Mesenchymal stem cell (in vitro differentiated cells and primary cell): ENCODE results near the gene LIPG.

ENCODE experiments used
- DNase-seq: peaks from one replicate; pipeline ENCODE4 v3.0.0-alpha.2; 2013
- H2AFZ ChIP-seq: one replicate; pipeline ENCODE4 v1.6.1; 2013; ENCODE audit warnings: low read depth, mild to moderate bottlenecking, control low read depth, inconsistent platforms, low read length, moderate library complexity
- H2AK5ac ChIP-seq: 2 replicates; pipeline ENCODE4 v1.6.1; 2013; ENCODE audit warnings: low read length, moderate library complexity, mild to moderate bottlenecking, inconsistent platforms; ENCODE audit not compliant: severe bottlenecking
- H2BK120ac ChIP-seq: one replicate; pipeline ENCODE4 v1.6.1; 2013; ENCODE audit warnings: low read depth, mild to moderate bottlenecking, inconsistent platforms, low read length, moderate library complexity
- H2BK12ac ChIP-seq, 2 experiments: one replicate each; pipeline ENCODE4 v1.6.1; 2013; ENCODE audit warnings: inconsistent platforms in 2 of 2, low read length in 2 of 2, mild to moderate bottlenecking in 2 of 2, moderate library complexity in 2 of 2, control low read depth in 1 of 2
- H2BK15ac ChIP-seq: one replicate; pipeline ENCODE4 v1.6.1; 2013; ENCODE audit warnings: mild to moderate bottlenecking, low read depth, inconsistent platforms; ENCODE audit not compliant: poor library complexity, severe bottlenecking
- H2BK5ac ChIP-seq: 2 replicates; pipeline ENCODE4 v1.6.1; 2013; ENCODE audit warnings: low read depth, mild to moderate bottlenecking, low read length, control low read depth, inconsistent platforms; ENCODE audit not compliant: poor library complexity, severe bottlenecking
- H3K14ac ChIP-seq, 2 experiments: one replicate each; pipeline ENCODE4 v1.6.1; 2013; ENCODE audit warnings: inconsistent platforms in 2 of 2, low read length in 2 of 2, control low read depth in 1 of 2, mild to moderate bottlenecking in 1 of 2, moderate library complexity in 1 of 2
- H3K18ac ChIP-seq, 2 experiments: one replicate each; pipeline ENCODE4 v1.6.1; 2013; ENCODE audit warnings: inconsistent platforms in 2 of 2, low read length in 2 of 2, control low read depth in 1 of 2, low read depth in 1 of 2, mild to moderate bottlenecking in 1 of 2
- H3K23ac ChIP-seq, 2 experiments: one replicate each; pipeline ENCODE4 v1.6.1; 2013; ENCODE audit warnings: inconsistent platforms in 2 of 2, low read length in 2 of 2, mild to moderate bottlenecking in 2 of 2, moderate library complexity in 2 of 2, control low read depth in 1 of 2
- H3K27ac ChIP-seq: 2 replicates; pipeline ENCODE4 v1.5.1; 2013; ENCODE audit warnings: mild to moderate bottlenecking, moderate library complexity, low read length, control low read depth, inconsistent platforms; ENCODE audit not compliant: poor library complexity, severe bottlenecking
- H3K27me3 ChIP-seq, 2 experiments: 2 replicates each; pipeline versions ENCODE4 v1.6.1 to v1.7.0; 2013; ENCODE audit warnings: low read length in 2 of 2, mild to moderate bottlenecking in 2 of 2, moderate library complexity in 2 of 2, control low read depth in 1 of 2, inconsistent platforms in 1 of 2; ENCODE audit not compliant: control insufficient read depth in 1 of 2, insufficient read depth in 1 of 2
- H3K36me3 ChIP-seq, 2 experiments: 2 replicates each; pipeline versions ENCODE4 v1.6.1 to v1.7.0; 2013; ENCODE audit warnings: low read length in 2 of 2, control low read depth in 1 of 2, inconsistent platforms in 1 of 2, low read depth in 1 of 2, mild to moderate bottlenecking in 1 of 2; ENCODE audit not compliant: insufficient read depth in 2 of 2, control insufficient read depth in 1 of 2
- H3K4ac ChIP-seq, 2 experiments: one replicate each; pipeline ENCODE4 v1.6.1; 2013; ENCODE audit warnings: inconsistent platforms in 2 of 2, low read length in 2 of 2, mild to moderate bottlenecking in 2 of 2, moderate library complexity in 2 of 2, control low read depth in 1 of 2, low read depth in 1 of 2
- H3K4me1 ChIP-seq: 2 replicates; pipeline ENCODE4 v1.6.1; 2013; ENCODE audit warnings: low read depth, low read length, control low read depth; ENCODE audit not compliant: control insufficient read depth, insufficient read depth
- H3K4me2 ChIP-seq: 2 replicates; pipeline ENCODE4 v1.6.1; 2013; ENCODE audit warnings: low read length, mild to moderate bottlenecking, inconsistent platforms; ENCODE audit not compliant: poor library complexity, severe bottlenecking
- H3K4me3 ChIP-seq, 2 experiments: 2 replicates each; pipeline versions ENCODE4 v1.5.1 to v1.7.0; 2013; ENCODE audit warnings: low read length in 2 of 2, mild to moderate bottlenecking in 2 of 2, control low read depth in 1 of 2, low read depth in 1 of 2; ENCODE audit not compliant: insufficient read depth in 1 of 2
- H3K79me1 ChIP-seq: replicated peaks from 2 replicates; pipeline ENCODE4 v1.6.1; 2013; ENCODE audit warnings: mild to moderate bottlenecking, control low read depth, low read length, inconsistent platforms; ENCODE audit not compliant: poor library complexity, severe bottlenecking
- H3K9ac ChIP-seq: 2 replicates; pipeline ENCODE4 v1.7.0; 2013; ENCODE audit warnings: mild to moderate bottlenecking, low read length, moderate library complexity
- H3K9me3 ChIP-seq: 2 replicates; pipeline ENCODE4 v1.7.0; 2013; ENCODE audit warnings: mild to moderate bottlenecking, low read length; ENCODE audit not compliant: control insufficient read depth
- H4K8ac ChIP-seq: one replicate; pipeline ENCODE4 v1.6.1; 2013; ENCODE audit warnings: inconsistent platforms, mild to moderate bottlenecking, low read length, moderate library complexity
- H4K91ac ChIP-seq: one replicate; pipeline ENCODE4 v1.6.1; 2013; ENCODE audit warnings: mild to moderate bottlenecking, low read length, inconsistent platforms
- WGBS: methylation state at CpG from one replicate; pipeline ENCODE4 v1.1.7; 2013; ENCODE audit warnings: mixed read lengths; 5-methylcytosine and 5-hydroxymethylcytosine counted together

Gene LIPG

GRCh38 chr18:49590608-49591007 lies 28.8 kb downstream of the LIPG start:
- Histone ChIP-seq H3K36me3 (peaks cover 0 to 26% of the 10 kb centered on the region in 2 experiments), H3K4ac (no peak overlapping the region), H3K23ac (no peak overlapping the region), H2BK5ac (no peak overlapping the region), H3K4me1 (peaks cover 2% of the 10 kb centered on the region), H3K27ac (no peak overlapping the region), H2BK12ac (no peak overlapping the region), H3K9me3 (no peaks in the 10 kb centered on the region), H3K14ac (no peak overlapping the region), H3K79me1 (no peaks in the 10 kb centered on the region), H2BK120ac (no peak overlapping the region), H3K4me3 (no peak overlapping the region), H2BK15ac (no peak overlapping the region), H2AFZ (no peak overlapping the region), H3K9ac (no peak overlapping the region), H4K91ac (no peak overlapping the region), H3K27me3 (no peaks in the 10 kb centered on the region), H4K8ac (no peak overlapping the region), H3K18ac (no peak overlapping the region), H2AK5ac (no peak overlapping the region), H3K4me2 (no peak overlapping the region)
- WGBS, result 93% methylated on average over 10 of the region's 10 CpGs
- no peak for DNase-seq

- Histone ChIP-seq H2AFZ (no peak overlapping the region), H2BK15ac (no peak overlapping the region), H3K18ac (no peak overlapping the region), H3K27ac (no peak overlapping the region), H3K79me1 (no peaks in the 10 kb centered on the region), H3K4me1 (peaks cover 2% of the 10 kb centered on the region), H3K23ac (no peak overlapping the region), H2AK5ac (no peak overlapping the region), H4K91ac (no peak overlapping the region), H3K14ac (no peak overlapping the region), H3K4me2 (no peak overlapping the region), H2BK120ac (no peak overlapping the region), H3K27me3 (no peaks in the 10 kb centered on the region), H2BK12ac (no peak overlapping the region), H3K9ac (no peak overlapping the region), H3K4me3 (no peak overlapping the region), H2BK5ac (no peak overlapping the region), H3K9me3 (no peaks in the 10 kb centered on the region), H4K8ac (no peak overlapping the region), H3K4ac (no peak overlapping the region), H3K36me3 (peaks cover 0 to 26% of the 10 kb centered on the region in 2 experiments)
- DNase-seq, result no peak
- WGBS, result 94% methylated on average over 2 of the region's 3 CpGs
Measured at GRCh38 chr18:49591271-49591670, 29.4 kb downstream of the LIPG start.

GRCh38 chr18:49591775-49592174 lies 29.9 kb downstream of the LIPG start:
- Histone ChIP-seq H2BK5ac (no peak overlapping the region), H2BK12ac (no peak overlapping the region), H3K4me2 (no peak overlapping the region), H3K23ac (no peak overlapping the region), H2BK120ac (no peak overlapping the region), H3K79me1 (no peaks in the 10 kb centered on the region), H3K4ac (no peak overlapping the region), H4K8ac (no peak overlapping the region), H3K18ac (no peak overlapping the region), H3K36me3 (peaks cover 0 to 26% of the 10 kb centered on the region in 2 experiments), H3K27me3 (peaks cover 0 to 2% of the 10 kb centered on the region in 2 experiments), H2AFZ (no peak overlapping the region), H3K27ac (no peak overlapping the region), H4K91ac (no peak overlapping the region), H3K9me3 (no peaks in the 10 kb centered on the region), H3K14ac (no peak overlapping the region), H2AK5ac (no peak overlapping the region), H3K4me1 (peaks cover 2% of the 10 kb centered on the region), H3K4me3 (no peak overlapping the region), H2BK15ac (no peak overlapping the region), H3K9ac (no peak overlapping the region)
- no peak for DNase-seq
- WGBS, result 94% methylated on average over 3 of the region's 4 CpGs

DNA sequence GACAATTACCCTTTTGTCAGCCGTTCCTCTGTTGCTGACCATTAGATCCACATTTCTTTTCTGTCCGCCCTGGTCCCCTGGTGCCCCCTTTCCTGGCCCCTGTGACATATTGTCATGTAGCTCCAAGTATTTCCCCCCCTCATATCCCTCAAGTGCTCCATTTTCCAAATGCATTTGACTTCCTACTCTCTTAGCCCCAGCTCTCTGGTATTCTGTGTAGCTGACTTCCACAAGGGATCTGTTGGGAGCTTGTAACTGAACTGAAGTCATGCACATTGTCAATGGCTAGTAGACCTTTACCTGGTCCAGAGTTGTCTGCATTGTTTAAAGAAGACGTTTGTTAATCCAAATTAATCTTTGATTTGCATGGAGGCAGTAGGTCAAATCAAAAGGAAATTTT lies 34.8 kb downstream of the LIPG start:
- no peaks in the 10 kb centered on the region for H3K36me3 ChIP-seq
- H3K9me3 ChIP-seq, result no peaks in the 10 kb centered on the region
- no peak overlapping the region for H3K4ac ChIP-seq
- no peak for DNase-seq
- 77% methylated on average over 3 of the region's 3 CpGs for WGBS
- no peak overlapping the region for H3K4me3 ChIP-seq
- H2AK5ac ChIP-seq, result no peak overlapping the region
- no peak overlapping the region for H3K9ac ChIP-seq
- no peak overlapping the region for H4K91ac ChIP-seq
- no peak overlapping the region for H4K8ac ChIP-seq
- H3K27me3 ChIP-seq, result peaks cover 0 to 5% of the 10 kb centered on the region in 2 experiments
- H3K4me1 ChIP-seq, result no peaks in the 10 kb centered on the region
- H2AFZ ChIP-seq, result no peak overlapping the region
- H3K18ac ChIP-seq, result no peak overlapping the region
- H3K4me2 ChIP-seq, result no peak overlapping the region
- no peak overlapping the region for H2BK12ac ChIP-seq
- no peak overlapping the region for H3K23ac ChIP-seq
- no peak overlapping the region for H3K14ac ChIP-seq
- H2BK5ac ChIP-seq, result no peak overlapping the region
- H3K27ac ChIP-seq, result no peak overlapping the region
- no peak overlapping the region for H2BK120ac ChIP-seq
- H3K79me1 ChIP-seq, result no peaks in the 10 kb centered on the region
- H2BK15ac ChIP-seq, result no peak overlapping the region
